ENCODE data around the gene MYO7A.

GRCh38 chr11:77170107-77170506, 42.1 kb downstream of the MYO7A start:
- TF ChIP-seq CTCF (IDR thresholded peaks at IDR 0.05) (no peak), POLR2AphosphoS5 (IDR thresholded peaks at IDR 0.05) (no peak)
